Activated CD4-positive, alpha-beta T cell treated with anti-CD3 and anti-CD28 coated beads, Interleukin-2, Interleukin-4, amounts not matched to agents 100 ng/mL and 50 ng/mL, durations not matched to agents 16 hours and 8 hours (primary cell): ENCODE data around the gene TM7SF3.

ENCODE experiments used
- DNase-seq: peaks from one replicate; pipeline ENCODE4 v3.0.0-alpha.2; 2020; ENCODE audit warnings: low spot score

Gene TM7SF3

GRCh38 chr12:26929590-26929989, 84.6 kb downstream of the TM7SF3 start:
- no peak for DNase-seq

- no peak for DNase-seq
Observed at GRCh38 chr12:26928661-26929060, 85.5 kb downstream of the TM7SF3 start.
